ENCODE data around the gene TMEM108.

Gene TMEM108

GRCh38 chr3:133125802-133126201 lies 87.6 kb downstream of the TMEM108 start:
- TF ChIP-seq FOXP2 (optimal IDR thresholded peaks at IDR 0.05; ENCODE audit: borderline replicate concordance, extremely low read depth, extremely low read length, insufficient read depth) (no peak), SIN3A (IDR thresholded peaks at IDR 0.05; ENCODE audit: borderline replicate concordance, insufficient read depth, low read length) (no peak), TAF1 (IDR thresholded peaks at IDR 0.05; ENCODE audit: borderline replicate concordance, insufficient read depth, low read length) (no peak), POLR2AphosphoS5 (IDR thresholded peaks at IDR 0.05; ENCODE audit: low read depth, low read length) (no peak)
- TF ChIP-seq, protein P1, sequence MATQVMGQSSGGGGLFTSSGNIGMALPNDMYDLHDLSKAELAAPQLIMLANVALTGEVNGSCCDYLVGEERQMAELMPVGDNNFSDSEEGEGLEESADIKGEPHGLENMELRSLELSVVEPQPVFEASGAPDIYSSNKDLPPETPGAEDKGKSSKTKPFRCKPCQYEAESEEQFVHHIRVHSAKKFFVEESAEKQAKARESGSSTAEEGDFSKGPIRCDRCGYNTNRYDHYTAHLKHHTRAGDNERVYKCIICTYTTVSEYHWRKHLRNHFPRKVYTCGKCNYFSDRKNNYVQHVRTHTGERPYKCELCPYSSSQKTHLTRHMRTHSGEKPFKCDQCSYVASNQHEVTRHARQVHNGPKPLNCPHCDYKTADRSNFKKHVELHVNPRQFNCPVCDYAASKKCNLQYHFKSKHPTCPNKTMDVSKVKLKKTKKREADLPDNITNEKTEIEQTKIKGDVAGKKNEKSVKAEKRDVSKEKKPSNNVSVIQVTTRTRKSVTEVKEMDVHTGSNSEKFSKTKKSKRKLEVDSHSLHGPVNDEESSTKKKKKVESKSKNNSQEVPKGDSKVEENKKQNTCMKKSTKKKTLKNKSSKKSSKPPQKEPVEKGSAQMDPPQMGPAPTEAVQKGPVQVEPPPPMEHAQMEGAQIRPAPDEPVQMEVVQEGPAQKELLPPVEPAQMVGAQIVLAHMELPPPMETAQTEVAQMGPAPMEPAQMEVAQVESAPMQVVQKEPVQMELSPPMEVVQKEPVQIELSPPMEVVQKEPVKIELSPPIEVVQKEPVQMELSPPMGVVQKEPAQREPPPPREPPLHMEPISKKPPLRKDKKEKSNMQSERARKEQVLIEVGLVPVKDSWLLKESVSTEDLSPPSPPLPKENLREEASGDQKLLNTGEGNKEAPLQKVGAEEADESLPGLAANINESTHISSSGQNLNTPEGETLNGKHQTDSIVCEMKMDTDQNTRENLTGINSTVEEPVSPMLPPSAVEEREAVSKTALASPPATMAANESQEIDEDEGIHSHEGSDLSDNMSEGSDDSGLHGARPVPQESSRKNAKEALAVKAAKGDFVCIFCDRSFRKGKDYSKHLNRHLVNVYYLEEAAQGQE (IDR thresholded peaks at IDR 0.05; ENCODE audit: insufficient read depth in 1 of 2, low read depth in 2 of 2, low read length in 2 of 2) = no peak

- TF ChIP-seq, protein P1 (IDR thresholded peaks at IDR 0.05; ENCODE audit: insufficient read depth in 1 of 2, low read depth in 2 of 2, low read length in 2 of 2) = no peak
- TF ChIP-seq SIN3A (IDR thresholded peaks at IDR 0.05; ENCODE audit: borderline replicate concordance, insufficient read depth, low read length) = no peak
- TF ChIP-seq POLR2AphosphoS5 (IDR thresholded peaks at IDR 0.05; ENCODE audit: low read depth, low read length) = no peak
- TF ChIP-seq FOXP2 (optimal IDR thresholded peaks at IDR 0.05; ENCODE audit: borderline replicate concordance, extremely low read depth, extremely low read length, insufficient read depth) = no peak
- TF ChIP-seq TAF1 (IDR thresholded peaks at IDR 0.05; ENCODE audit: borderline replicate concordance, insufficient read depth, low read length) = no peak
Observed at GRCh38 chr3:133127381-133127780, 89.2 kb downstream of the TMEM108 start.

- TF ChIP-seq, protein P1 (IDR thresholded peaks at IDR 0.05; ENCODE audit: insufficient read depth in 1 of 2, low read depth in 2 of 2, low read length in 2 of 2) = no peak
- TF ChIP-seq TAF1 (IDR thresholded peaks at IDR 0.05; ENCODE audit: borderline replicate concordance, insufficient read depth, low read length) = no peak
- TF ChIP-seq FOXP2 (optimal IDR thresholded peaks at IDR 0.05; ENCODE audit: borderline replicate concordance, extremely low read depth, extremely low read length, insufficient read depth) = no peak
- TF ChIP-seq POLR2AphosphoS5 (IDR thresholded peaks at IDR 0.05; ENCODE audit: low read depth, low read length) = no peak
- no peak for TF ChIP-seq SIN3A (IDR thresholded peaks at IDR 0.05; ENCODE audit: borderline replicate concordance, insufficient read depth, low read length)
Observed at GRCh38 chr3:133130168-133130567, 92.0 kb downstream of the TMEM108 start.

GRCh38 chr3:133135306-133135705 lies 97.1 kb downstream of the TMEM108 start:
- TF ChIP-seq TAF1 (IDR thresholded peaks at IDR 0.05; ENCODE audit: borderline replicate concordance, insufficient read depth, low read length) = no peak
- TF ChIP-seq SIN3A (IDR thresholded peaks at IDR 0.05; ENCODE audit: borderline replicate concordance, insufficient read depth, low read length) = no peak
- TF ChIP-seq FOXP2 (optimal IDR thresholded peaks at IDR 0.05; ENCODE audit: borderline replicate concordance, extremely low read depth, extremely low read length, insufficient read depth) = no peak
- no peak for TF ChIP-seq POLR2AphosphoS5 (IDR thresholded peaks at IDR 0.05; ENCODE audit: low read depth, low read length)
- TF ChIP-seq, protein P1 (IDR thresholded peaks at IDR 0.05; ENCODE audit: insufficient read depth in 1 of 2, low read depth in 2 of 2, low read length in 2 of 2) = no peak
